Activated T-helper 1 cell treated with anti-CD3 and anti-CD28 coated beads, Interleukin-12 subunit alpha, Interleukin-12 subunit beta, Interleukin-2, Interleukin-4 antibody, amounts not matched to agents 30 ng/mL and 10 ng/mL and 1 ng/mL, durations not matched to agents 14 hours and 24 hours and 36 hours (primary cell): ENCODE measurements around the gene CCDC92B. TPM values are rescaled to one million over a fixed set of nuclear protein-coding genes. Genes with fewer than 3 reads are reported as not detected.
A peak's percentile ranks its signal among the peaks of the same experiment; 100 is the strongest.

Experiments used
- DNase-seq: peaks from one replicate; pipeline ENCODE4 v3.0.0; 2021; ENCODE audit warnings: low spot score
- H3K27ac Mint-ChIP-seq: one replicate; pipeline ENCODE4 v1.8.0; 2021; ENCODE audit warnings: mild to moderate bottlenecking, mixed read lengths
- H3K27me3 Mint-ChIP-seq: one replicate; pipeline ENCODE4 v1.8.0; 2022; ENCODE audit warnings: mild to moderate bottlenecking, moderate library complexity, mixed read lengths; ENCODE audit not compliant: insufficient read depth
- H3K36me3 Mint-ChIP-seq: one replicate; pipeline ENCODE4 v1.8.0; 2021; ENCODE audit warnings: low read depth, mixed read lengths
- H3K4me1 Mint-ChIP-seq: one replicate; pipeline ENCODE4 v1.8.0; 2021; ENCODE audit warnings: low read depth, mixed read lengths
- H3K4me3 Mint-ChIP-seq: one replicate; pipeline ENCODE4 v1.8.0; 2021; ENCODE audit warnings: mild to moderate bottlenecking, moderate library complexity, mixed read lengths
- H3K9me3 Mint-ChIP-seq: one replicate; pipeline ENCODE4 v1.8.0; 2021; ENCODE audit warnings: mixed read lengths
- intact Hi-C: fragments of 100-400 bp; cut with micrococcal nuclease; formaldehyde crosslinking; loops from one replicate; pipeline ENCODE4 v1.15.1; 2024
- total RNA-seq: library from RNA; stranded (reverse); gene quantifications from 2 replicates; pipeline ENCODE4 v1.2.3, GENCODE V29; 2022

The CCDC92B gene
- total RNA-seq, 1 donor from 2014 or later: 0.23 TPM

GRCh38 chr17:2693561-2694380, 55.7 kb downstream of the CCDC92B start:
- Mint-ChIP-seq H3K9me3 (no peaks in the 10 kb centered on the region), H3K4me3 (no peak overlapping the region), H3K27ac (no peak overlapping the region), H3K4me1 (no peaks in the 10 kb centered on the region), H3K36me3 (peaks cover 7% of the 10 kb centered on the region), H3K27me3 (no peaks in the 10 kb centered on the region)
- DNase-seq: no peak
- intact Hi-C loops: no loop called here

GRCh38 chr17:2692781-2693135, 56.7 kb downstream of the CCDC92B start:
- Mint-ChIP-seq H3K4me3 (no peak overlapping the region), H3K4me1 (no peaks in the 10 kb centered on the region), H3K27me3 (no peaks in the 10 kb centered on the region), H3K27ac (no peak overlapping the region), H3K9me3 (no peaks in the 10 kb centered on the region), H3K36me3 (peaks cover 7% of the 10 kb centered on the region)
- intact Hi-C loops: no loop called here
- DNase-seq: no peak

- no peak for DNase-seq
- intact Hi-C loops: no loop called here
- Mint-ChIP-seq H3K27me3 (no peaks in the 10 kb centered on the region), H3K27ac (no peak overlapping the region), H3K9me3 (no peaks in the 10 kb centered on the region), H3K4me3 (no peak overlapping the region), H3K36me3 (peaks cover 7% of the 10 kb centered on the region), H3K4me1 (no peaks in the 10 kb centered on the region)
Observed at GRCh38 chr17:2691965-2692780, 57.3 kb downstream of the CCDC92B start.

- peaks cover 3% of the 10 kb centered on the region for H3K36me3 Mint-ChIP-seq
- H3K27me3 Mint-ChIP-seq: no peaks in the 10 kb centered on the region
- H3K4me3 Mint-ChIP-seq: no peak overlapping the region
- H3K9me3 Mint-ChIP-seq: no peaks in the 10 kb centered on the region
- no peak for DNase-seq
- no peak overlapping the region for H3K27ac Mint-ChIP-seq
- intact Hi-C loops: no loop called here
- H3K4me1 Mint-ChIP-seq: no peaks in the 10 kb centered on the region
Observed at GRCh38 chr17:2691069-2691871, 58.2 kb downstream of the CCDC92B start.

- intact Hi-C loops: no loop called here
- Mint-ChIP-seq H3K27ac (no peak overlapping the region), H3K4me3 (no peak overlapping the region), H3K4me1 (no peaks in the 10 kb centered on the region), H3K36me3 (peaks cover 3% of the 10 kb centered on the region), H3K27me3 (no peaks in the 10 kb centered on the region), H3K9me3 (no peaks in the 10 kb centered on the region)
- no peak for DNase-seq
Observed at GRCh38 chr17:2690165-2691068, 59.0 kb downstream of the CCDC92B start.

GRCh38 chr17:2689411-2690164, 59.9 kb downstream of the CCDC92B start:
- Mint-ChIP-seq H3K4me1 (no peaks in the 10 kb centered on the region), H3K9me3 (no peaks in the 10 kb centered on the region), H3K27me3 (no peaks in the 10 kb centered on the region), H3K27ac (no peak overlapping the region), H3K4me3 (no peak overlapping the region), H3K36me3 (peaks cover 3% of the 10 kb centered on the region)
- intact Hi-C loops: no loop called here
- DNase-seq: no peak

GRCh38 chr17:2688351-2689342, 60.8 kb downstream of the CCDC92B start:
- no peaks in the 10 kb centered on the region for H3K4me1 Mint-ChIP-seq
- H3K36me3 Mint-ChIP-seq: peaks cover 1% of the 10 kb centered on the region
- H3K27me3 Mint-ChIP-seq: no peaks in the 10 kb centered on the region
- no peaks in the 10 kb centered on the region for H3K9me3 Mint-ChIP-seq
- no peak overlapping the region for H3K27ac Mint-ChIP-seq
- DNase-seq: no peak
- H3K4me3 Mint-ChIP-seq: no peak overlapping the region
- intact Hi-C loops: no loop called here

GRCh38 chr17:2687074-2687418, 62.4 kb downstream of the CCDC92B start:
- no peaks in the 10 kb centered on the region for H3K4me1 Mint-ChIP-seq
- peak overlapping the region; percentile 45 for H3K27ac Mint-ChIP-seq
- H3K27me3 Mint-ChIP-seq: no peaks in the 10 kb centered on the region

GRCh38 chr17:2685696-2686095, 63.8 kb downstream of the CCDC92B start:
- no peaks in the 10 kb centered on the region for H3K27me3 Mint-ChIP-seq
- H3K4me1 Mint-ChIP-seq: no peaks in the 10 kb centered on the region
- no peaks in the 10 kb centered on the region for H3K9me3 Mint-ChIP-seq
- H3K27ac Mint-ChIP-seq: no peak overlapping the region
- intact Hi-C loops: no loop called here
- DNase-seq: no peak
- H3K4me3 Mint-ChIP-seq: no peak overlapping the region
- H3K36me3 Mint-ChIP-seq: peaks cover 17% of the 10 kb centered on the region

More at GRCh38 chr17:2687074-2687418, 62.4 kb downstream of the CCDC92B start:
- DNase-seq: no peak
- Mint-ChIP-seq H3K36me3 (peaks cover 9% of the 10 kb centered on the region), H3K9me3 (no peaks in the 10 kb centered on the region), H3K4me3 (no peak overlapping the region)
- intact Hi-C loops: no loop called here

GRCh38 chr17:2684549-2684948, 64.9 kb downstream of the CCDC92B start:
- DNase-seq: no peak
- Mint-ChIP-seq H3K4me1 (peaks cover 6% of the 10 kb centered on the region), H3K4me3 (no peak overlapping the region), H3K27ac (no peak overlapping the region), H3K9me3 (no peaks in the 10 kb centered on the region), H3K36me3 (peaks cover 25% of the 10 kb centered on the region), H3K27me3 (no peaks in the 10 kb centered on the region)
- intact Hi-C loops: no loop called here

GRCh38 chr17:2683912-2684311, 65.5 kb downstream of the CCDC92B start:
- Mint-ChIP-seq H3K9me3 (no peaks in the 10 kb centered on the region), H3K4me3 (no peak overlapping the region), H3K27ac (no peak overlapping the region), H3K27me3 (no peaks in the 10 kb centered on the region), H3K4me1 (peaks cover 6% of the 10 kb centered on the region), H3K36me3 (peaks cover 29% of the 10 kb centered on the region)
- intact Hi-C loops: no loop called here
- no peak for DNase-seq
